ENCODE data around the gene GOLGA7B.
A peak's percentile ranks its signal among the peaks of the same experiment; 100 is the strongest.

DNA sequence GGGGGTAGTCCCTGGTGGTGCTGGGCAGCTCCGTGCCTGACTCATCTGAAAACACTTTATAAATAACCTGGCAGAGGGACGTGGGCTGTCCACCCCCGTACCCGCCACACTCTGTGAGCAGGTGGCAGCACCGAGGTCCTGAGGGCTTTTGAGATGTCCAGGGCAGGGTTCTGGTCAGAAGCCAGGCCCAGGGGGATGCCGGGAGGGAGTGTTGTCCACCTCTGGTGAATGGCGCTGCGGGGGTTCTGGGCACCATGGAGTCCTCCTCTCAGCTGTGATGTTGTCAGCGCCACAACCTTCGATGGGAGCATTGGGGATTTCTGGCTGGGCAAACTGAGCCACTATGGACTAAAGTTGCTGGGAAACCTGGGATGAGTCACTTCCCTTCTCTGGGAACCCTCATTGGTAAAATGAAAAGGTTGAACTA, 27.4 kb upstream of the GOLGA7B start:
- TF ChIP-seq TAF1 (IDR thresholded peaks at IDR 0.05; ENCODE audit: low read depth) (no peak), EP300 (IDR thresholded peaks at IDR 0.05; ENCODE audit: borderline replicate concordance) (peak; percentile 16; the same call in 1 of the 2 replicates), YY1 (IDR thresholded peaks at IDR 0.05; ENCODE audit: low read depth) (no peak), TEAD4 (IDR thresholded peaks at IDR 0.05) (no peak), CREB1 (IDR thresholded peaks at IDR 0.05; ENCODE audit: low read depth) (no peak), RAD21 (IDR thresholded peaks at IDR 0.05; ENCODE audit: low read depth) (no peak)
- TF ChIP-seq, protein P1, sequence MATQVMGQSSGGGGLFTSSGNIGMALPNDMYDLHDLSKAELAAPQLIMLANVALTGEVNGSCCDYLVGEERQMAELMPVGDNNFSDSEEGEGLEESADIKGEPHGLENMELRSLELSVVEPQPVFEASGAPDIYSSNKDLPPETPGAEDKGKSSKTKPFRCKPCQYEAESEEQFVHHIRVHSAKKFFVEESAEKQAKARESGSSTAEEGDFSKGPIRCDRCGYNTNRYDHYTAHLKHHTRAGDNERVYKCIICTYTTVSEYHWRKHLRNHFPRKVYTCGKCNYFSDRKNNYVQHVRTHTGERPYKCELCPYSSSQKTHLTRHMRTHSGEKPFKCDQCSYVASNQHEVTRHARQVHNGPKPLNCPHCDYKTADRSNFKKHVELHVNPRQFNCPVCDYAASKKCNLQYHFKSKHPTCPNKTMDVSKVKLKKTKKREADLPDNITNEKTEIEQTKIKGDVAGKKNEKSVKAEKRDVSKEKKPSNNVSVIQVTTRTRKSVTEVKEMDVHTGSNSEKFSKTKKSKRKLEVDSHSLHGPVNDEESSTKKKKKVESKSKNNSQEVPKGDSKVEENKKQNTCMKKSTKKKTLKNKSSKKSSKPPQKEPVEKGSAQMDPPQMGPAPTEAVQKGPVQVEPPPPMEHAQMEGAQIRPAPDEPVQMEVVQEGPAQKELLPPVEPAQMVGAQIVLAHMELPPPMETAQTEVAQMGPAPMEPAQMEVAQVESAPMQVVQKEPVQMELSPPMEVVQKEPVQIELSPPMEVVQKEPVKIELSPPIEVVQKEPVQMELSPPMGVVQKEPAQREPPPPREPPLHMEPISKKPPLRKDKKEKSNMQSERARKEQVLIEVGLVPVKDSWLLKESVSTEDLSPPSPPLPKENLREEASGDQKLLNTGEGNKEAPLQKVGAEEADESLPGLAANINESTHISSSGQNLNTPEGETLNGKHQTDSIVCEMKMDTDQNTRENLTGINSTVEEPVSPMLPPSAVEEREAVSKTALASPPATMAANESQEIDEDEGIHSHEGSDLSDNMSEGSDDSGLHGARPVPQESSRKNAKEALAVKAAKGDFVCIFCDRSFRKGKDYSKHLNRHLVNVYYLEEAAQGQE (IDR thresholded peaks at IDR 0.05; ENCODE audit: low read depth): no peak

All from Ishikawa (cell line).